ENCODE measurements around the gene CD164L2.
"Not testable (repeated sequence)": the region's sequence is repeated elsewhere in the genome, so short reads cannot be mapped to it uniquely, and the experiment has no call there.

- TF ChIP-seq CTCF (IDR thresholded peaks at IDR 0.05; ENCODE audit: insufficient read depth, low read depth, low read length); EZH2 (IDR thresholded peaks at IDR 0.05; ENCODE audit: insufficient read depth, low read length): not testable (repeated sequence)
Observed at GRCh38 chr1:27384797-27385196, 1.7 kb upstream of the CD164L2 start.

Data from astrocyte (in vitro differentiated cells and primary cell).